ENCODE measurements around the gene EIF4E2.

EIF4E2 gene

DNA sequence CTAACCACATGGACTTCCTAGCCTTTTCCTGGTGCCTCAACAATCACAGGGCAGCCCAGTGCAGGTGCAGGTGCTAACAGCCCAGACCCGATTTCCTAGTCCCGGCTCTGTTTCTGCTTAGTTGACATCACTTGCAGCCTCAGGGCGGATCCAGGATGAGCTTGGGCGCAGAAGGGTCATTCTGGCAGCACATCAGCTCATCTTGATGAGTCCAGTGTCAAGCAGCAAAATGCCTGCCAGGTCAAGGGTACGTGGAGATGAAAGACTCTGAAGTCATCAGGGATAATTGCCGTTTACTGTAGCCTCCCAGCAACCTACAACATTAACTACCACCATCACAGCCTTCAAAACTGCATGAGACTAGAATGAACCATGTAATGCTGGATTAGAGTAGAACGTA, 43.5 kb downstream of the EIF4E2 start:
- DNase-seq (ENCODE audit: low read depth in 1 of 2, low spot score in 1 of 2) = no peak

DNA sequence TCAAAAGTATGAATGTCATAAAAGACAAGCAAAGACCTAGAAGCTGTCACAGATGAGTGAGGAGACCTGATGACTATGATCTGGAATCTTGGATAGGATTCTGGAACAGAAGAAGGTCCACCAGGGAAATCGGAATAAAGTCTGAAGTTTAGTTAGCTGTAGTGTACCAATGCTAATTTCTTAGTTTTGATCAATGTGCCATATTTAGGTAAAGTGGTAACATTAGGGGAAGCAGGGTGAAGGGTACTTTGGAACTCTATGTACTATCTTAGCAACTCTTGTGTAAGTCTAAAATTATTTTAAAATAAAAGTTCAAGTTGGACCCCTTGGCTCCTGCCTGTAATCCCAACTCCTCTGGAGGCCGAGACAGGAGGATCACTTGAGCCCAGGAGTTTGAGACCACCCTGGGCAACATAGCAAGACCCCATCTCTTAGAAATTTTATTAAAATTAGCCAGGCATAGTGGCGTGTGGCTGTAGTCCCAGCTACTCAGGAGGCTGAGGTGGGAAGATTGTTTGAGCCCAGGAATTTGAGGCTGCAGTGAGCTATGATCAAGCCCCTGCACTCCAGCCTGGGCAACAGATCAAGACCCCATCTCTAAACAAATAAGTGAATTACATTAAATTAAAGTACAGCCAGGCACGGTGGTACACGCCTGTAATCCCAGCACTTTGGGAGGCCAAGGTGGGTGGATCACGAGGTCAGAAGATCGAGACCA, 47.0 kb downstream of the EIF4E2 start:
- DNase-seq (ENCODE audit: low read depth in 1 of 2, low spot score in 1 of 2) = no peak

DNA sequence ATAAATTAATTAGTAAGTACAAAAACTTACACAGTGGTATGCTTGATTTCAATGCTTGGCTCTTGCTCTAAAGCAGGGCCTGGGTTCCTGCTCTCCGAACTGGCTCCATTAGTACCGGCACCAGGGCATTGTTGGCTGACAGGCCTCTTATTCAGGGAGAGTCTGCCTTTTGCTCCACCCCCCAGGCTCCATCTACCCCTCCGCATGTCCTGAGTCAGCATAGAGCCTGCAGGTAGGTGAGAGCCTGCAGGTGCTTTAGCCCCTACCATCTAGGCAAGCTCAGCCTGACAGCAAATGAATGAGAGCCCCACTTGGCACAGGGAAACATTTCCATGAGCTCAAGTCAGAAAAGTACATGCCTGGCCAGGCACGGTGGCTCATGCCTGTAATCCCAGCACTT, 47.8 kb downstream of the EIF4E2 start:
- no peak for DNase-seq (ENCODE audit: low read depth in 1 of 2, low spot score in 1 of 2)

- no peak for DNase-seq (ENCODE audit: low read depth in 1 of 2, low spot score in 1 of 2)
These were observed 49.7 kb downstream of the EIF4E2 start for GRCh38 chr2:232600053-232600773.

DNA sequence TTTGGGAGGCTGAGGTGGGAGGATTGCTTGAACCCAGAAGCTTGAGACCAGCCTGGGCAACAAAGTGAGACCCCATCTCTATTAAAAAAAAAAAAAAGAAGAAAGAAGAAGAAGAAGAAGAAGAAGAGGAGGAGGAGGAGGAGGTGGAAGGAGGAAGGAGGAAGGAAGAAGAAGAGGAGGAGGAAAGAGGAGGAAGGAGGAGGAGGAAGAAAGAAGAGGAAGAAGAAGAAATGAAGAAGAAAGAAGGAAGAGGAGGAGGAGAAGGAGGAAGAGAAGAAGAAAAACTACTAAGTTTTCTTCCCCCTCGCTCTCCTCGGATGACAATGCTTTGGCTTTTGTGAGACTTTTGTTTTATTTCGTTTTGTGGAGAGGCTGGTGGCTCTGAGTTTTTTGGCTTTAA, 52.8 kb downstream of the EIF4E2 start:
- DNase-seq (ENCODE audit: low read depth in 1 of 2, low spot score in 1 of 2) = no peak

DNA sequence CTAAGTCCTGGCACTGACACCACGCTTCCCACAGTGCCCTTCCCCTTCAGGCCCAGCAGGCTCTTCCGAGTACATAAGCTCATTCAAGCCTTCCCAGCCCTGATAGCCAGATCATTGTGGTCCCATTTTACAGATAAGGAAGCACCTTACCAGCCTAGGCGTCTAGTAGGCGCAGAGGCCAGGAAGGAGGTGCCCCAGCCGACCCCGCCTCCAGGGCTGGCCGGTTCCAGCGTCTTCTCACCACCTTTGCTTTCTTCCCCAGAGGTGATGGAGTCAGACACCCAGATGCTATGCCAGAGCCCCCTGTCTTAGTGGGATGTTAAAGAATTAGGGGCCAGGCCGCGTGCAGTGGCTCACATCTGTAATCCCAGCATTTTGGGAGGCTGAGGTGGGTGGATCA, 54.0 kb downstream of the EIF4E2 start:
- DNase-seq (ENCODE audit: low read depth in 1 of 2, low spot score in 1 of 2) = no peak

DNA sequence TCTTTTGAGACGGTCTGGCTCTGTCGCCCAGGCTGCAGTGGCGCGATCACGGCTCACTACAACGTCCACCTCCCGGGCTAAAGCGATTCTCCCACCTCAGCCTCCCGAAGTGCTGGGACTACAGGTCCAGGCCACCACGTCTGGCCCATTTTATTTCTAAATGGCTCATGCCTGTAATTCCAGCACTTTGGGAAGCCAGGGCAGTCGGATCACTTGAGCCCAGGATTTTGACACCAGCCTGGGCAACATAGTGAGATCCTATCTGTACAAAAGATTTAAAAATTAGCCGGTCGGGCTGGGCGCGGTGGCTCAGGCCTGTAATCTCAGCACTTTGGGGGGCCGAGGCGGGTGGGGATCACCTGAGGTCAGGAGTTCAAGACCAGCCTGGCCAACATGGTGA, 56.5 kb downstream of the EIF4E2 start:
- no peak for DNase-seq (ENCODE audit: low read depth in 1 of 2, low spot score in 1 of 2)

DNA sequence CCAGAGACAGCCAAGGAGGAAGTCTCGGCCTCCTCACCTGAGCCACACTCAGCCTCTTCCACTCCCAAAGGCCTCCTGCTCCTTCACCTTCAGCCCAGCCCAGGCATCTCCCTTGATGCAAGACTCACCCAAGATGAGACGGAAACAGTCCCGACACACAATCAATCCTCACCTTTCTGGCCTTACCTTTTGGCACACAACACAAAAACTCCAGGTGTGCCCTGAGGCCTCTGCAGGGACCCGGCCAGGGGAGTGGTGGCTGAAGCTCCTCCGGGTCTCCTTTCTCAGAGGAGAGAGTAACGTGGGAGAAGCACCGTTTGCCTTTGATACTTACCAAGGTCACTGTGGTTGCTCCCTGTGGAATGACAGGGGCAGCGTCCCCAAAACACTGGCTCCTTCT, 59.1 kb downstream of the EIF4E2 start:
- DNase-seq (ENCODE audit: low read depth in 1 of 2, low spot score in 1 of 2) = no peak

- no peak for DNase-seq (ENCODE audit: low read depth in 1 of 2, low spot score in 1 of 2)
These were observed 59.6 kb downstream of the EIF4E2 start for GRCh38 chr2:232610081-232610480.

GRCh38 chr2:232611061-232611460, 60.6 kb downstream of the EIF4E2 start:
- DNase-seq (ENCODE audit: low read depth in 1 of 2, low spot score in 1 of 2) = no peak

DNA sequence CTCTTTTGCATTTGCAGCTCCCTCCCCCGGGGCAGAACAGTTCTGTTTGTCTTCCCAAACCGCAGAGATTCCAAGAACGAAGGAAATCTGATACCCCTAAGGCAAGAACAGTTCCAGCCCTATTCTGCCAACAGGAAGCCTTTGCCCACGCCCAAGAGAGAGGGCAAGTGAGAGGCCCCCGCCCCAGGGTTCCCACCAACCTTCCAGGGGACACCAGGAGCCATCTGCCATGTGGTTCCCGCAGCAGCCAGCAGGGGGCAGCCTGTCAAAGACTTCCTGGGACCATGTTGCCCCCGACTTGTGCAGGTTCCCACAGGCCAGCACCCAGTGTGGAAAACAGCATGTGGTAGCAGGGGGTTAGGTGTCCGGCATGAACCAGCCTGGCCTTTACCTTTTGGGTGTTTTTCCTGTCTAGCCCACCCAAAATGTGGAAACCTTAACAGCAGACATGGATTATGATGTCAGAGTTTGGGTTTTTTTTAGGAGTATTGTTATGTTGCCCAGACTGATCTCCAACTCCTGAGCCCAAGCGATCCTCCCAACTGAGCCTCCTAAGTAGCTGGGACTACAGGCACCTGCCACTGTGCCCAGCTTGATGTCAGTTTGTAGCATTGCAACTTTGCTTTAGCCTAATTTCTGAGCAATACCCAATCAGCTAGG, 61.2 kb downstream of the EIF4E2 start:
- peak; percentile 45 to 62 for DNase-seq (ENCODE audit: low read depth in 1 of 2, low spot score in 1 of 2)

DNA sequence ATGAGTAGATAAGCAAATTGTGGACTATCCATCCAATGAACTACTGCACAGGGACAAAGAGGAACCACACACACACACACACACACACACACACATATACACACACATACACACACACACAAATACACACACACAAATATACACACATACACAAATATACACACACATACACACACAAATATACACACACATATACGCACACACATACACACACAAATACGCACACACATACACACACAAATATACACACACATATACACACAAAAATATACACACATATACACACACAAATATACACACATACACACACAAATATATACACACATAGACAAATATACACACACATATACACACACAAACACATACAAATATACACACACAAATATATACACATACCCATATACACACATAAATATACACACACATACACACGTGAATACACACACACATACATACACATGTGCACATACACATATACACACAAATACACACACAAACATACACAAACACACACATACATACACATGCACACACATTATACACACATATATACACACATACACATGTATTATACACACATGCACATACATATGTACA, 63.1 kb downstream of the EIF4E2 start:
- no peak for DNase-seq (ENCODE audit: low read depth in 1 of 2, low spot score in 1 of 2)

DNA sequence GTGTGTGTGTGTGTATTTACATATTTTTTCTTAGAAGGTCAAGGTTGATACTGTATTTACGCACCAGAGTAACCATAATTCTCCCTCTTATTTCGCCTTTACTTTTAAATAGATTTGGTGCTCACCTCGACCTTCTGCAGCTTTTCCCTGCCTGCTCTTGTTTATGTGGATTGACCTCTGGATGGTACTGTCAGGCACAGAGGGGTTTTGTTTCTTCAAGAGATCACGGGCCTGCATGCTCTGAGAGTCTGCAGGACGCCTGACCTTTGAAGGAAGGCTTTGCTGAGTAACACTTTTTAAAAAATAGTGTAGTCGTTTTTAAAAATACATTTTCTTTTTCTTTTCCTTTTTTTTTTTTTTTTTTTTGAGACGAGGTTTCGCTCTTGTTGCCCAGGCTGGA, 64.8 kb downstream of the EIF4E2 start:
- DNase-seq (ENCODE audit: low read depth in 1 of 2, low spot score in 1 of 2) = no peak
